Fibroblast of lung (primary cell): ENCODE measurements around the gene ITM2A.

Experiments
- CTCF ChIP-seq, 2 donors: IDR thresholded peaks in 1 of 2; conservative IDR thresholded peaks in 1 of 2; 1 replicate in 1 of 2; 2 replicates in 1 of 2; pipeline ENCODE4 v1.5.1; 2011 to 2012; ENCODE audit warnings: low read length in 2 of 2, control low read depth in 1 of 2, inconsistent platforms in 1 of 2, low read depth in 1 of 2, mild to moderate bottlenecking in 1 of 2
- EZH2 ChIP-seq: IDR thresholded peaks from 2 replicates; pipeline ENCODE4 v1.5.1; 2012; ENCODE audit warnings: low read length, control low read depth, mild to moderate bottlenecking; ENCODE audit errors: missing control alignments

- TF ChIP-seq CTCF (conservative IDR thresholded peaks at IDR 0.05 in 1 of 2, IDR thresholded peaks at IDR 0.05 in 1 of 2; ENCODE audit: low read depth in 1 of 2, low read length in 2 of 2) (no peak), EZH2 (no peak)
Measured at GRCh38 chrX:79325263-79325958, 41.7 kb downstream of the ITM2A start.
